ENCODE measurements around the gene CLCF1. TPM values are rescaled to one million over a fixed set of nuclear protein-coding genes. Genes with fewer than 3 reads are reported as not detected.

CLCF1 gene
- total RNA-seq, 1 donor: 4.7 TPM

DNA sequence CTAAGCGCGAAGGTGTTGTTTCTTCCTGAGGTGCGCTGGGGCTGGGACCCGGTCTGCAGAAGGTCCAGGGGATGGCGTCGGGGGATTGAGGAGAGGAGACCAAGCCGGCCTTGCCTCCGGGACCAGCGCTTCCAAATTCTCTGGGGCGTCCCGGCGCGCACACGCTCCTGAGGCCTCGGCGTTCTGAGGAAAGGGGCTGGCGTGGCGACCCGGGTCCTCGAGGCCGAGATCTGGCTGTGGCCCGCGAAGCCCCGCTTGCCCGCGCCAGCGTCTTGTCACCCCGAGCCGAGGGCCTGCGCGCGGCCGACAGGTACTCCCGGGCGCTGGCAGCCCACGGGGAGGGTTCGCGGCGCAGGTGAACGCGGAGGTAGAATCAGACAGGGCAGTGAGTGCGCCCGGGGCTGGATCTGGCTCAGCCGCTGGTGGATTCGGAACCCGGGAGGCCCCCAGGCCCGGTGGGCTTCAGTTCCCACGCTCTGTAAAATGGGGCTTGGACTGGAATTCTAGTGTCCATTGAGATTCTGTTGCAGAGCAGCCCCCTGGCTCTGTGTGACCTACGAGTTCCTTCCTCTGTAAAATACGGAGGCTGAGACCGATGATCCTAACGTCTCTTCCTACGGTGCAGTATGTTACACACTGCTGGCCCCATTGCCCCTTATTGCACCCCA lies 55.4 kb downstream of the CLCF1 start:
- H3K4me3 ChIP-seq (ENCODE audit: low read depth, low read length): peak overlapping the region; percentile 91
- no peak for DNase-seq (ENCODE audit: low read depth)
- TF ChIP-seq CTCF (IDR thresholded peaks at IDR 0.05; ENCODE audit: insufficient read depth, low read depth, low read length): no peak

GRCh38 chr11:67317205-67317887 lies 56.1 kb downstream of the CLCF1 start:
- TF ChIP-seq CTCF (IDR thresholded peaks at IDR 0.05; ENCODE audit: insufficient read depth, low read depth, low read length): peak; percentile 91
- peak; percentile 92 for DNase-seq (ENCODE audit: low read depth)
- peak overlapping the region; percentile 91 for H3K4me3 ChIP-seq (ENCODE audit: low read depth, low read length)

- no peak for TF ChIP-seq CTCF (IDR thresholded peaks at IDR 0.05; ENCODE audit: insufficient read depth, low read depth, low read length)
- DNase-seq (ENCODE audit: low read depth): no peak
- peak overlapping the region; percentile 91 for H3K4me3 ChIP-seq (ENCODE audit: low read depth, low read length)
These were observed 56.6 kb downstream of the CLCF1 start for GRCh38 chr11:67316882-67317204.

GRCh38 chr11:67315325-67315909 lies 58.0 kb downstream of the CLCF1 start:
- no peak for DNase-seq (ENCODE audit: low read depth)
- TF ChIP-seq CTCF (IDR thresholded peaks at IDR 0.05; ENCODE audit: insufficient read depth, low read depth, low read length): no peak
- no peak overlapping the region for H3K4me3 ChIP-seq (ENCODE audit: low read depth, low read length)

- DNase-seq (ENCODE audit: low read depth): no peak
- no peak for TF ChIP-seq CTCF (IDR thresholded peaks at IDR 0.05; ENCODE audit: insufficient read depth, low read depth, low read length)
- H3K4me3 ChIP-seq (ENCODE audit: low read depth, low read length): no peak overlapping the region
These were observed 59.2 kb downstream of the CLCF1 start for GRCh38 chr11:67314218-67314617.

Small RNAs within 50 kb of the gene (small RNA-seq; reads per million reads assigned to genes)
- not detected for gene RN7SKP239
- not detected for gene RNU6-1238P

Other genes with a start within 250 kb of the CLCF1 start
- 24.5 and 33.2 TPM in 2 replicates for gene GRK2, start 107.1 kb downstream of the CLCF1 start, total RNA-seq
- 29.6 and 29.8 TPM in 2 replicates for gene ANKRD13D, start 84.3 kb downstream of the CLCF1 start, total RNA-seq
- gene SSH3, start 70.1 kb downstream of the CLCF1 start, total RNA-seq: 16.1 and 21.2 TPM in 2 replicates
- gene POLD4, start 20.1 kb downstream of the CLCF1 start, total RNA-seq: 43.2 and 68.9 TPM in 2 replicates
- 4.3 and 6.4 TPM in 2 replicates for gene RAD9A, start 18.4 kb upstream of the CLCF1 start, total RNA-seq
- 172 and 202 TPM in 2 replicates for gene PPP1CA, start 28.3 kb upstream of the CLCF1 start, total RNA-seq
- not detected in 2 replicates for gene TBC1D10C, start 30.5 kb upstream of the CLCF1 start, total RNA-seq
- not detected in 2 replicates for gene CARNS1, start 42.1 kb upstream of the CLCF1 start, total RNA-seq
- gene RPS6KB2, start 54.9 kb upstream of the CLCF1 start, total RNA-seq: 42.3 and 47.0 TPM in 2 replicates
- 0.32 TPM in 1 of 2 replicates, not detected in the other for gene PTPRCAP, start 64.1 kb upstream of the CLCF1 start, total RNA-seq
- 85.5 and 102 TPM in 2 replicates for gene CORO1B, start 69.9 kb upstream of the CLCF1 start, total RNA-seq
- not detected in 2 replicates for gene GPR152, start 79.1 kb upstream of the CLCF1 start, total RNA-seq
- not detected in 2 replicates for gene CABP4, start 81.8 kb upstream of the CLCF1 start, total RNA-seq
- 18.4 and 18.6 TPM in 2 replicates for gene TMEM134, start 95.7 kb upstream of the CLCF1 start, total RNA-seq
- 42.7 and 55.1 TPM in 2 replicates for gene AIP, start 109.4 kb upstream of the CLCF1 start, total RNA-seq
- gene PITPNM1, start 131.8 kb upstream of the CLCF1 start, total RNA-seq: 21.9 and 22.9 TPM in 2 replicates
- 13.5 and 16.8 TPM in 2 replicates for gene CDK2AP2, start 134.6 kb upstream of the CLCF1 start, total RNA-seq
- gene CABP2, start 149.8 kb upstream of the CLCF1 start, total RNA-seq: not detected in 2 replicates
- gene GSTP1, start 210.2 kb upstream of the CLCF1 start, total RNA-seq: 495 and 721 TPM in 2 replicates
- 140 and 178 TPM in 2 replicates for gene NDUFV1, start 233.3 kb upstream of the CLCF1 start, total RNA-seq

Measured in fibroblast of villous mesenchyme (primary cell).